GM12864 (cell line): ENCODE measurements around the gene PRR20G.

Experiments
- DNase-seq: peaks from one replicate; pipeline ENCODE4 v3.0.0-alpha.2; 2011; ENCODE audit warnings: low read depth
- H3K4me3 ChIP-seq: 2 replicates; pipeline ENCODE4 v1.5.1; 2011; ENCODE audit warnings: mild to moderate bottlenecking, low read depth, low read length, control low read depth
- CTCF ChIP-seq: IDR thresholded peaks from 2 replicates; pipeline ENCODE4 v1.5.1; 2011; ENCODE audit warnings: low read depth, mild to moderate bottlenecking, moderate library complexity, low read length, control low read depth, inconsistent platforms; ENCODE audit errors: missing control alignments

The PRR20G gene

GRCh38 chr3:127263586-127264231, 24.1 kb downstream of the PRR20G start:
- H3K4me3 ChIP-seq: no peak overlapping the region
- no peak for DNase-seq
- TF ChIP-seq CTCF: no peak

DNA sequence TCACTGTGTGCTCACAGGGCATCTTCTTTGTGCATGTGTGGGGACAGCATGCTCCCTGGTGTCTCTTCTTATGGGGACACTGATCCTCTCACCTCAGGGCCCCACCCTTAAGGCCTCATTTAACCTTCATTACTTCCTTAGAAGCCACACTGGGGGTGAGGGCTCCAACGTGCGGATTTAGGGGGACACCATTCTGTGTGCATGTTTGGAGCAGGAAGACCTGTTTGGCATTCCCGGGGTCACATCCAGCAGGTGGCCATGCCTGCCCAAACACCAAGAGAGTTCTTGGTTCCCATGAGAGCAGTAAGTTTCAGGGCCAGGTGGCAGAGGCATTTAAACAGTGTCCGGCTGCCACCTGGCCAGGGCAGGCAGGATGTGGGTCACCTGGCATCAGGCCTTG, 24.8 kb downstream of the PRR20G start:
- no peak overlapping the region for H3K4me3 ChIP-seq
- DNase-seq: no peak
- TF ChIP-seq CTCF: no peak

- no peak for DNase-seq
- no peak overlapping the region for H3K4me3 ChIP-seq
- TF ChIP-seq CTCF: no peak
Observed at GRCh38 chr3:127262533-127262932, 25.3 kb downstream of the PRR20G start.

- no peak for DNase-seq
- TF ChIP-seq CTCF: no peak
- no peak overlapping the region for H3K4me3 ChIP-seq
Observed at GRCh38 chr3:127261925-127262324, 25.9 kb downstream of the PRR20G start.

GRCh38 chr3:127260826-127261555, 26.9 kb downstream of the PRR20G start:
- no peak overlapping the region for H3K4me3 ChIP-seq
- DNase-seq: no peak
- TF ChIP-seq CTCF: no peak

DNA sequence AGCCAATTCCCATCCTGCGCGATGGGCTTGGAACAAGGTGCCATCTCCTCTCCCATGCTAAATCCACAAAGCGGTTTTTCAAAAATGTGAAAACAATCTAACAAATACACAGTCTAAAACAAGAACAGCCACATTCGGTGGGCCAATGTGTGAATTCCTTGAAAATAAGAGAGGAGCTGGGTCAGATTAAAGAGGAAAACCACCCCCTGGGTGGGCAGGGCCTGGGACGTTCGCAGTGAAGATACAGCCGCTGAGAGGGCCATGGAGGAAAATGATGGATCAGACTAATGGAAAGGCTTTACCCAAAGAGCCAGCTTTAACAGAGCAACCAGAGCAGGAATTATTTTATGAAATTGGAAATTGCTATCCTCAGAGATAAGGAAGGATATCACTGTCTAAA, 27.4 kb downstream of the PRR20G start:
- no peak for TF ChIP-seq CTCF
- DNase-seq: no peak

GRCh38 chr3:127259882-127260281, 28.0 kb downstream of the PRR20G start:
- H3K4me3 ChIP-seq: no peak overlapping the region
- no peak for DNase-seq
- TF ChIP-seq CTCF: no peak

More for the DNA sequence above, 27.4 kb downstream of the PRR20G start:
- no peak overlapping the region for H3K4me3 ChIP-seq
